Esophagus muscularis mucosa (tissue), 4 donors: ENCODE results near the gene MYO19.

ENCODE experiments used
- EP300 ChIP-seq: sonication (generic); formaldehyde crosslinking; IDR thresholded peaks from one replicate; pipeline ENCODE4 v1.6.1; 2017; ENCODE audit warnings: antibody characterized with exemption
- POLR2A ChIP-seq: fragments of 450-650 bp; IDR thresholded peaks from one replicate; pipeline ENCODE4 v1.6.1; 2017; ENCODE audit warnings: antibody characterized with exemption, moderate library complexity, mild to moderate bottlenecking, low read depth
- POLR2AphosphoS5 ChIP-seq, 2 donors: sonication (generic); formaldehyde crosslinking; IDR thresholded peaks; one replicate each; pipeline ENCODE4 v1.6.1; 2017; ENCODE audit warnings: antibody characterized with exemption in 2 of 2
- TF ChIP-seq, protein P1 (sequence below), 3 experiments: fragments of 200-600 bp in 2 of 3; fragments of 450-650 bp in 1 of 3; sonication (generic) in 2 of 3; IDR thresholded peaks; one replicate each; pipeline ENCODE4 v1.5.1; 2017 to 2019; ENCODE audit warnings: antibody characterized with exemption in 3 of 3, mild to moderate bottlenecking in 2 of 3, moderate library complexity in 1 of 3

GRCh38 chr17:36510636-36511035, 24.0 kb downstream of the MYO19 start:
- TF ChIP-seq, protein P1, sequence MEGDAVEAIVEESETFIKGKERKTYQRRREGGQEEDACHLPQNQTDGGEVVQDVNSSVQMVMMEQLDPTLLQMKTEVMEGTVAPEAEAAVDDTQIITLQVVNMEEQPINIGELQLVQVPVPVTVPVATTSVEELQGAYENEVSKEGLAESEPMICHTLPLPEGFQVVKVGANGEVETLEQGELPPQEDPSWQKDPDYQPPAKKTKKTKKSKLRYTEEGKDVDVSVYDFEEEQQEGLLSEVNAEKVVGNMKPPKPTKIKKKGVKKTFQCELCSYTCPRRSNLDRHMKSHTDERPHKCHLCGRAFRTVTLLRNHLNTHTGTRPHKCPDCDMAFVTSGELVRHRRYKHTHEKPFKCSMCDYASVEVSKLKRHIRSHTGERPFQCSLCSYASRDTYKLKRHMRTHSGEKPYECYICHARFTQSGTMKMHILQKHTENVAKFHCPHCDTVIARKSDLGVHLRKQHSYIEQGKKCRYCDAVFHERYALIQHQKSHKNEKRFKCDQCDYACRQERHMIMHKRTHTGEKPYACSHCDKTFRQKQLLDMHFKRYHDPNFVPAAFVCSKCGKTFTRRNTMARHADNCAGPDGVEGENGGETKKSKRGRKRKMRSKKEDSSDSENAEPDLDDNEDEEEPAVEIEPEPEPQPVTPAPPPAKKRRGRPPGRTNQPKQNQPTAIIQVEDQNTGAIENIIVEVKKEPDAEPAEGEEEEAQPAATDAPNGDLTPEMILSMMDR (IDR thresholded peaks at IDR 0.05) = no peak
- no peak for TF ChIP-seq POLR2A
- no peak for TF ChIP-seq POLR2AphosphoS5 (IDR thresholded peaks at IDR 0.05)
- TF ChIP-seq EP300 = no peak
